Liver (tissue), 9 donors: ENCODE results near the gene ERC2. TPM values are rescaled to one million over a fixed set of nuclear protein-coding genes. Genes with fewer than 3 reads are reported as not detected.

Experiments
- DNase-seq: peaks from one replicate; pipeline ENCODE4 v3.0.0-alpha.2; 2017; ENCODE audit warnings: low spot score
- H3K27ac ChIP-seq, 2 donors: one replicate each; pipeline ENCODE4 v1.7.0; 2013; ENCODE audit warnings: inconsistent platforms in 2 of 2, low read length in 2 of 2, control low read depth in 1 of 2, low read depth in 1 of 2, mild to moderate bottlenecking in 1 of 2
- H3K27me3 ChIP-seq, 4 donors: one replicate each; pipeline versions ENCODE4 v1.6.1 to v1.7.0; 2013; ENCODE audit warnings: low read length in 3 of 4, inconsistent platforms in 1 of 4, mild to moderate bottlenecking in 1 of 4, moderate library complexity in 1 of 4; ENCODE audit not compliant: control insufficient read depth in 4 of 4, insufficient read depth in 4 of 4
- H3K36me3 ChIP-seq, 4 donors: one replicate each; pipeline versions ENCODE4 v1.6.1 to v1.7.0; 2013; ENCODE audit warnings: low read length in 3 of 4, mild to moderate bottlenecking in 3 of 4, low read depth in 1 of 4, moderate library complexity in 1 of 4; ENCODE audit not compliant: control insufficient read depth in 4 of 4, insufficient read depth in 3 of 4
- H3K4me1 ChIP-seq, 4 donors: one replicate each; pipeline versions ENCODE4 v1.6.1 to v1.7.0; 2013; ENCODE audit warnings: low read length in 3 of 4, mild to moderate bottlenecking in 3 of 4, moderate library complexity in 1 of 4; ENCODE audit not compliant: control insufficient read depth in 4 of 4, insufficient read depth in 4 of 4
- H3K4me3 ChIP-seq, 3 donors: one replicate each; pipeline versions ENCODE4 v1.6.1 to v1.7.0; 2013; ENCODE audit warnings: low read length in 3 of 3, control low read depth in 1 of 3, low read depth in 1 of 3, mild to moderate bottlenecking in 1 of 3
- H3K9ac ChIP-seq, 2 donors: one replicate each; pipeline ENCODE4 v1.7.0; 2013; ENCODE audit warnings: low read length in 2 of 2, mild to moderate bottlenecking in 2 of 2, moderate library complexity in 2 of 2, control low read depth in 1 of 2, low read depth in 1 of 2
- H3K9me3 ChIP-seq, 4 donors: one replicate each; pipeline versions ENCODE4 v1.6.1 to v1.7.0; 2013; ENCODE audit warnings: low read length in 3 of 4; ENCODE audit not compliant: control insufficient read depth in 4 of 4
- EGR1 ChIP-seq, 2 donors: IDR thresholded peaks; 2 replicates each; pipeline ENCODE4 v1.6.1; 2016 to 2018; ENCODE audit warnings: antibody characterized with exemption in 2 of 2, low read depth in 2 of 2
- FOXA1 ChIP-seq: IDR thresholded peaks from 2 replicates; pipeline ENCODE4 v1.6.1; 2016; ENCODE audit warnings: antibody characterized with exemption
- FOXA2 ChIP-seq: IDR thresholded peaks from 2 replicates; pipeline ENCODE4 v1.6.1; 2016; ENCODE audit warnings: antibody characterized with exemption
- GABPA ChIP-seq, 2 donors: IDR thresholded peaks in 1 of 2; conservative IDR thresholded peaks in 1 of 2; 2 replicates each; pipeline ENCODE4 v1.6.1; 2016; ENCODE audit warnings: antibody characterized with exemption in 2 of 2, mild to moderate bottlenecking in 1 of 2, moderate library complexity in 1 of 2
- HNF4A ChIP-seq, 2 donors: conservative IDR thresholded peaks; 2 replicates each; pipeline ENCODE4 v1.6.1; 2016; ENCODE audit warnings: antibody characterized with exemption in 2 of 2, mild to moderate bottlenecking in 2 of 2
- HNF4G ChIP-seq: IDR thresholded peaks from 2 replicates; pipeline ENCODE4 v1.6.1; 2016; ENCODE audit warnings: antibody characterized with exemption
- JUND ChIP-seq, 2 donors: IDR thresholded peaks; 2 replicates each; pipeline ENCODE4 v1.6.1; 2016; ENCODE audit warnings: antibody characterized with exemption in 2 of 2
- NR2F2 ChIP-seq: IDR thresholded peaks from 2 replicates; pipeline ENCODE4 v1.6.1; 2016; ENCODE audit warnings: antibody characterized with exemption
- RAD21 ChIP-seq, 2 donors: IDR thresholded peaks; 2 replicates each; pipeline ENCODE4 v1.6.1; 2016; ENCODE audit warnings: antibody characterized with exemption in 2 of 2, mild to moderate bottlenecking in 2 of 2
- RXRA ChIP-seq, 2 donors: IDR thresholded peaks; 2 replicates each; pipeline ENCODE4 v1.6.1; 2017 to 2018; ENCODE audit warnings: antibody characterized with exemption in 2 of 2, mild to moderate bottlenecking in 1 of 2
- SP1 ChIP-seq: IDR thresholded peaks from 2 replicates; pipeline ENCODE4 v1.6.1; 2018; ENCODE audit warnings: antibody characterized with exemption, mild to moderate bottlenecking
- TAF1 ChIP-seq: conservative IDR thresholded peaks from 2 replicates; pipeline ENCODE4 v1.6.1; 2016; ENCODE audit warnings: antibody characterized with exemption, mild to moderate bottlenecking
- YY1 ChIP-seq: IDR thresholded peaks from 2 replicates; pipeline ENCODE4 v1.6.1; 2016; ENCODE audit warnings: antibody characterized with exemption, mild to moderate bottlenecking
- WGBS: extraction: QIAGEN DNeasy Blood & Tissue Kit; methylation state at CpG from one replicate; pipeline ENCODE4 v1.1.7; 2013; 5-methylcytosine and 5-hydroxymethylcytosine counted together
- polyA plus RNA-seq, 2 donors: library from polyadenylated mRNA; stranded (reverse) in 1 of 2; unstranded in 1 of 2; fragments of 200-250 nt in 1 of 2; fragments of >200 nt in 1 of 2; fragmentation: Nextera tagmentation in 1 of 2; extraction: Ambion mirVana in 1 of 2; gene quantifications; one replicate each; pipeline versions ENCODE4 v1.2.1 to v1.2.3, GENCODE V29; 2013 to 2015
- total RNA-seq, 2 donors: library from RNA; depleted of rRNA; stranded (reverse); fragments of >200 nt; gene quantifications; one replicate each; pipeline ENCODE4 v1.2.3, GENCODE V29; 2014
- TF ChIP-seq, protein P1 (sequence below): IDR thresholded peaks from 2 replicates; pipeline ENCODE4 v1.6.1; 2016; ENCODE audit warnings: antibody characterized with exemption
- TF ChIP-seq, protein P2 (sequence below): IDR thresholded peaks from 2 replicates; pipeline ENCODE4 v1.6.1; 2016; ENCODE audit warnings: antibody characterized with exemption
- TF ChIP-seq, protein P3 (sequence below): IDR thresholded peaks from 2 replicates; pipeline ENCODE4 v1.6.1; 2016; ENCODE audit warnings: antibody characterized with exemption, mild to moderate bottlenecking
- TF ChIP-seq, protein P4 (sequence below): IDR thresholded peaks from 2 replicates; pipeline ENCODE4 v1.6.1; 2016; ENCODE audit warnings: antibody characterized with exemption
- TF ChIP-seq, protein P5 (sequence below): fragments of 150-350 bp; IDR thresholded peaks from 2 replicates; pipeline ENCODE4 v1.5.1; 2017; ENCODE audit warnings: improper control_type of control experiment, low read depth, low read length; ENCODE audit not compliant: missing input control
- donor health status: healthy.
- donor health status: healthy.
- donor health status: healthy.
- donor health status: healthy.
- donor health status: healthy.

ERC2 gene
- total and polyA plus RNA-seq, 4 donors = 0.14 to 0.25 TPM; not detected in 2

DNA sequence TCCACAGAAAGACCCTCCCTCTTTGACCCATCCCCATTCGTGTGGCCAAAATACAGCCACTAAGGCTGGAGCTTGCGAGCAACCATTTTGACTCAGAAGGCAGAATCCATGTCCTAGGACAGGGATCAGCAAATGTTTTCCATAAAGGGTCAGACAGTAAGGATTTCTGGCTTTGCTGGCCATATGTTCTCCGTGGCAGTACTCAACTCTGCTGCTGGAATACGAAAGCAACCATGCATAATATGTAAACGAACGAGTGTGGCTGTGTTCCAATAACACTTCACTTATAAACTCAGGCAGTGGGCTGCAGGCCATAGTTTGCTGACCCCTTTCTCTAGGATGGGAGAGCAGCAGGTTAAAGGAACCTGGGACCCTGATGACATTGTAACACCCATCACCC is 903.5 kb downstream of the ERC2 start:
- no peak overlapping the region for H3K4me3 ChIP-seq
- no peaks in the 10 kb centered on the region for H3K27me3 ChIP-seq
- DNase-seq = no peak
- no peaks in the 10 kb centered on the region for H3K4me1 ChIP-seq
- H3K27ac ChIP-seq = no peak overlapping the region
- no peaks in the 10 kb centered on the region for H3K36me3 ChIP-seq
- 83% methylated on average over 6 of the region's 6 CpGs for WGBS
- no peaks in the 10 kb centered on the region for H3K9me3 ChIP-seq
- TF ChIP-seq, protein P1, sequence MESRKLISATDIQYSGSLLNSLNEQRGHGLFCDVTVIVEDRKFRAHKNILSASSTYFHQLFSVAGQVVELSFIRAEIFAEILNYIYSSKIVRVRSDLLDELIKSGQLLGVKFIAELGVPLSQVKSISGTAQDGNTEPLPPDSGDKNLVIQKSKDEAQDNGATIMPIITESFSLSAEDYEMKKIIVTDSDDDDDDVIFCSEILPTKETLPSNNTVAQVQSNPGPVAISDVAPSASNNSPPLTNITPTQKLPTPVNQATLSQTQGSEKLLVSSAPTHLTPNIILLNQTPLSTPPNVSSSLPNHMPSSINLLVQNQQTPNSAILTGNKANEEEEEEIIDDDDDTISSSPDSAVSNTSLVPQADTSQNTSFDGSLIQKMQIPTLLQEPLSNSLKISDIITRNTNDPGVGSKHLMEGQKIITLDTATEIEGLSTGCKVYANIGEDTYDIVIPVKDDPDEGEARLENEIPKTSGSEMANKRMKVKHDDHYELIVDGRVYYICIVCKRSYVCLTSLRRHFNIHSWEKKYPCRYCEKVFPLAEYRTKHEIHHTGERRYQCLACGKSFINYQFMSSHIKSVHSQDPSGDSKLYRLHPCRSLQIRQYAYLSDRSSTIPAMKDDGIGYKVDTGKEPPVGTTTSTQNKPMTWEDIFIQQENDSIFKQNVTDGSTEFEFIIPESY = no peak
- TF ChIP-seq HNF4G = no peak
- no peak for TF ChIP-seq TAF1
- TF ChIP-seq NR2F2 = no peak
- no peak for TF ChIP-seq JUND (IDR thresholded peaks at IDR 0.05)
- no peak for TF ChIP-seq EGR1 (IDR thresholded peaks at IDR 0.05; ENCODE audit: low read depth in 2 of 2)
- no peak for TF ChIP-seq HNF4A (conservative IDR thresholded peaks at IDR 0.05)
- TF ChIP-seq FOXA1 = no peak
- TF ChIP-seq GABPA (IDR thresholded peaks at IDR 0.05 in 1 of 2, conservative IDR thresholded peaks at IDR 0.05 in 1 of 2) = no peak
- TF ChIP-seq RXRA (IDR thresholded peaks at IDR 0.05) = no peak
- TF ChIP-seq, protein P2, sequence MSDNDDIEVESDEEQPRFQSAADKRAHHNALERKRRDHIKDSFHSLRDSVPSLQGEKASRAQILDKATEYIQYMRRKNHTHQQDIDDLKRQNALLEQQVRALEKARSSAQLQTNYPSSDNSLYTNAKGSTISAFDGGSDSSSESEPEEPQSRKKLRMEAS = no peak
- TF ChIP-seq, protein P3, sequence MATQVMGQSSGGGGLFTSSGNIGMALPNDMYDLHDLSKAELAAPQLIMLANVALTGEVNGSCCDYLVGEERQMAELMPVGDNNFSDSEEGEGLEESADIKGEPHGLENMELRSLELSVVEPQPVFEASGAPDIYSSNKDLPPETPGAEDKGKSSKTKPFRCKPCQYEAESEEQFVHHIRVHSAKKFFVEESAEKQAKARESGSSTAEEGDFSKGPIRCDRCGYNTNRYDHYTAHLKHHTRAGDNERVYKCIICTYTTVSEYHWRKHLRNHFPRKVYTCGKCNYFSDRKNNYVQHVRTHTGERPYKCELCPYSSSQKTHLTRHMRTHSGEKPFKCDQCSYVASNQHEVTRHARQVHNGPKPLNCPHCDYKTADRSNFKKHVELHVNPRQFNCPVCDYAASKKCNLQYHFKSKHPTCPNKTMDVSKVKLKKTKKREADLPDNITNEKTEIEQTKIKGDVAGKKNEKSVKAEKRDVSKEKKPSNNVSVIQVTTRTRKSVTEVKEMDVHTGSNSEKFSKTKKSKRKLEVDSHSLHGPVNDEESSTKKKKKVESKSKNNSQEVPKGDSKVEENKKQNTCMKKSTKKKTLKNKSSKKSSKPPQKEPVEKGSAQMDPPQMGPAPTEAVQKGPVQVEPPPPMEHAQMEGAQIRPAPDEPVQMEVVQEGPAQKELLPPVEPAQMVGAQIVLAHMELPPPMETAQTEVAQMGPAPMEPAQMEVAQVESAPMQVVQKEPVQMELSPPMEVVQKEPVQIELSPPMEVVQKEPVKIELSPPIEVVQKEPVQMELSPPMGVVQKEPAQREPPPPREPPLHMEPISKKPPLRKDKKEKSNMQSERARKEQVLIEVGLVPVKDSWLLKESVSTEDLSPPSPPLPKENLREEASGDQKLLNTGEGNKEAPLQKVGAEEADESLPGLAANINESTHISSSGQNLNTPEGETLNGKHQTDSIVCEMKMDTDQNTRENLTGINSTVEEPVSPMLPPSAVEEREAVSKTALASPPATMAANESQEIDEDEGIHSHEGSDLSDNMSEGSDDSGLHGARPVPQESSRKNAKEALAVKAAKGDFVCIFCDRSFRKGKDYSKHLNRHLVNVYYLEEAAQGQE = no peak
- TF ChIP-seq SP1 = no peak
- TF ChIP-seq, protein P4, sequence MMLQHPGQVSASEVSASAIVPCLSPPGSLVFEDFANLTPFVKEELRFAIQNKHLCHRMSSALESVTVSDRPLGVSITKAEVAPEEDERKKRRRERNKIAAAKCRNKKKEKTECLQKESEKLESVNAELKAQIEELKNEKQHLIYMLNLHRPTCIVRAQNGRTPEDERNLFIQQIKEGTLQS = no peak
- no peak for TF ChIP-seq FOXA2
- TF ChIP-seq, protein P5, sequence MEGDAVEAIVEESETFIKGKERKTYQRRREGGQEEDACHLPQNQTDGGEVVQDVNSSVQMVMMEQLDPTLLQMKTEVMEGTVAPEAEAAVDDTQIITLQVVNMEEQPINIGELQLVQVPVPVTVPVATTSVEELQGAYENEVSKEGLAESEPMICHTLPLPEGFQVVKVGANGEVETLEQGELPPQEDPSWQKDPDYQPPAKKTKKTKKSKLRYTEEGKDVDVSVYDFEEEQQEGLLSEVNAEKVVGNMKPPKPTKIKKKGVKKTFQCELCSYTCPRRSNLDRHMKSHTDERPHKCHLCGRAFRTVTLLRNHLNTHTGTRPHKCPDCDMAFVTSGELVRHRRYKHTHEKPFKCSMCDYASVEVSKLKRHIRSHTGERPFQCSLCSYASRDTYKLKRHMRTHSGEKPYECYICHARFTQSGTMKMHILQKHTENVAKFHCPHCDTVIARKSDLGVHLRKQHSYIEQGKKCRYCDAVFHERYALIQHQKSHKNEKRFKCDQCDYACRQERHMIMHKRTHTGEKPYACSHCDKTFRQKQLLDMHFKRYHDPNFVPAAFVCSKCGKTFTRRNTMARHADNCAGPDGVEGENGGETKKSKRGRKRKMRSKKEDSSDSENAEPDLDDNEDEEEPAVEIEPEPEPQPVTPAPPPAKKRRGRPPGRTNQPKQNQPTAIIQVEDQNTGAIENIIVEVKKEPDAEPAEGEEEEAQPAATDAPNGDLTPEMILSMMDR = no peak
- no peak for TF ChIP-seq YY1
- TF ChIP-seq RAD21 (IDR thresholded peaks at IDR 0.05) = no peak
- no peak overlapping the region for H3K9ac ChIP-seq
